Measurements from ENCODE around the gene SYT1.

The SYT1 gene

DNA sequence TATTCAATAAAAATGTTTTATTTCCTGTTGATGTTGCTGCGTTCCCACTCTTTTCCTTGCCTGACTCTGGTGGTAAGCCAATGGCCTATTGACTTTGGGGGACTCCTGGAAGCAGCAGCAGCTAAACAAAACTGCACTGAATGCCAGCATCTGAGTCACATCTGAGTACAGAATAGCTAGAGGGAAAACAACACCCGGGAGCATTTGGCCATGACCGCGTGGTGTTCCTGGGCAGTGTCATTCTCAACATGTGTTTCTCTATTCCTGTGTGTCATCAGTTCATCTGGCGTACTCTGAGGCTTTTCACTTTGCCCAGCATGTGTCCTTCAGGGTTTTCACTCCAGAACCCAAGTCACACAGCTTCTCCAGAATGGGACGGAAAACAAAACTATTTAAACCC is 587.4 kb downstream of the SYT1 start:
- no peaks in the 10 kb centered on the region for H3K27me3 ChIP-seq (ENCODE audit: low read depth, low read length)
- H3K4me3 ChIP-seq (ENCODE audit: low read depth in 1 of 2, low read length in 2 of 2): no peak overlapping the region
- peaks cover 0 to 12% of the 10 kb centered on the region in 2 donors for H3K4me1 ChIP-seq (ENCODE audit: control insufficient read depth in 1 of 2, insufficient read depth in 2 of 2, low read length in 2 of 2)
- no peaks in the 10 kb centered on the region for H3K36me3 ChIP-seq (ENCODE audit: control insufficient read depth in 1 of 2, insufficient read depth in 2 of 2, low read length in 2 of 2)
- H3K27ac ChIP-seq (ENCODE audit: low read length): no peak overlapping the region
- H3K9me3 ChIP-seq (ENCODE audit: control insufficient read depth in 1 of 2, low read length in 2 of 2): no peaks in the 10 kb centered on the region

- peaks cover 0 to 12% of the 10 kb centered on the region in 2 donors for H3K4me1 ChIP-seq (ENCODE audit: control insufficient read depth in 1 of 2, insufficient read depth in 2 of 2, low read length in 2 of 2)
- H3K9me3 ChIP-seq (ENCODE audit: control insufficient read depth in 1 of 2, low read length in 2 of 2): no peaks in the 10 kb centered on the region
- no peaks in the 10 kb centered on the region for H3K27me3 ChIP-seq (ENCODE audit: low read depth, low read length)
- no peak overlapping the region for H3K4me3 ChIP-seq (ENCODE audit: low read depth in 1 of 2, low read length in 2 of 2)
- no peaks in the 10 kb centered on the region for H3K36me3 ChIP-seq (ENCODE audit: control insufficient read depth in 1 of 2, insufficient read depth in 2 of 2, low read length in 2 of 2)
- H3K27ac ChIP-seq (ENCODE audit: low read length): no peak overlapping the region
Observed at GRCh38 chr12:79452906-79453305, 588.3 kb downstream of the SYT1 start.

- no peaks in the 10 kb centered on the region for H3K36me3 ChIP-seq (ENCODE audit: control insufficient read depth in 1 of 2, insufficient read depth in 2 of 2, low read length in 2 of 2)
- H3K27ac ChIP-seq (ENCODE audit: low read length): no peak overlapping the region
- H3K27me3 ChIP-seq (ENCODE audit: low read depth, low read length): no peaks in the 10 kb centered on the region
- H3K9me3 ChIP-seq (ENCODE audit: control insufficient read depth in 1 of 2, low read length in 2 of 2): no peaks in the 10 kb centered on the region
- no peak overlapping the region for H3K4me3 ChIP-seq (ENCODE audit: low read depth in 1 of 2, low read length in 2 of 2)
- H3K4me1 ChIP-seq (ENCODE audit: control insufficient read depth in 1 of 2, insufficient read depth in 2 of 2, low read length in 2 of 2): peaks cover 0 to 12% of the 10 kb centered on the region in 2 donors
Observed at GRCh38 chr12:79453820-79454219, 589.2 kb downstream of the SYT1 start.

DNA sequence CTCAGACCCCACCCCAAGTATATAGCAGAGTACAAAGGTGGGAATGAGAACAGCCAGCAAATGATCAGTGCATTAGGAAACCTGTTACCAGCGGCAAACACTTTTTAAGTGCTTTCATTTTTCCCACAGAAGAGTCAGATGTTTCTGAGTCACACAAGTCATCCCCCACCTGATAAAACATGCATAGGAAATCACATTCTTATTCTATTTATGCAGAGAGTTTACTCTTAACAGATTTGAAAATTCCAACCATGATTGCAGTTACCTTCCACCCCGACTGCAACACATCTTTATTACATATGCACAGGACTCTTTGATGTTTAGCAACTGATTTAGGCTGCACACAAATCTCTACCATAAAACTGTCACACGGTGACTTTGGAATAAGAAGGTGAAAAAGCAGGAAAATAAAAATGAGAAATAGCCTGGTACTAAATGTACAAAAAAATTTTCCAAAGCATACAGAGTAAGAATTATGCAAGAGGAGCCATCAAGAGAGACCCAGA is 589.8 kb downstream of the SYT1 start:
- no peaks in the 10 kb centered on the region for H3K9me3 ChIP-seq (ENCODE audit: control insufficient read depth in 1 of 2, low read length in 2 of 2)
- H3K36me3 ChIP-seq (ENCODE audit: control insufficient read depth in 1 of 2, insufficient read depth in 2 of 2, low read length in 2 of 2): no peaks in the 10 kb centered on the region
- H3K4me1 ChIP-seq (ENCODE audit: control insufficient read depth in 1 of 2, insufficient read depth in 2 of 2, low read length in 2 of 2): peaks cover 0 to 12% of the 10 kb centered on the region in 2 donors
- no peak overlapping the region for H3K27ac ChIP-seq (ENCODE audit: low read length)
- no peak overlapping the region for H3K4me3 ChIP-seq (ENCODE audit: low read depth in 1 of 2, low read length in 2 of 2)
- H3K27me3 ChIP-seq (ENCODE audit: low read depth, low read length): no peaks in the 10 kb centered on the region

DNA sequence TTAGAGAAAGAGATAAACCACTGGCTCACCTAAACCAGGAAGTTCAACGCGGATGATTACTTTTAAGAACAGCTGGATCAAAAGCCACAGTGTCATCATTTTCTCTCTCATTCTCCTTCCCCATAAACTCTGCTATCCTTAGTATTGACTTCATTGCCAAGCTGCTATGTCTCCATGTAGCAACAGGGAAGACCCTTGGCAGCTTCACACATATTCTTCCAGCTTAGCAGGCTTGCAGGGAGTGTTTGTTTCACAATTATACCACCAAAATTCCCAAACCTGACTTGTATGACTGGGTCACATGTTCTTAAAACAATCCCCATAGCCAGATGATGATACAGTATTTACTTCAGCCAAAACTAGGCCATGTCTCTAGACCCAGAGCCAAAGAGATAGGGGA is 590.7 kb downstream of the SYT1 start:
- Histone ChIP-seq H3K27me3 (ENCODE audit: low read depth, low read length) (no peaks in the 10 kb centered on the region), H3K9me3 (ENCODE audit: control insufficient read depth in 1 of 2, low read length in 2 of 2) (no peaks in the 10 kb centered on the region), H3K4me1 (ENCODE audit: control insufficient read depth in 1 of 2, insufficient read depth in 2 of 2, low read length in 2 of 2) (peaks cover 0 to 12% of the 10 kb centered on the region in 2 donors), H3K27ac (ENCODE audit: low read length) (no peak overlapping the region), H3K36me3 (ENCODE audit: control insufficient read depth in 1 of 2, insufficient read depth in 2 of 2, low read length in 2 of 2) (no peaks in the 10 kb centered on the region), H3K4me3 (ENCODE audit: low read depth in 1 of 2, low read length in 2 of 2) (no peak overlapping the region)

DNA sequence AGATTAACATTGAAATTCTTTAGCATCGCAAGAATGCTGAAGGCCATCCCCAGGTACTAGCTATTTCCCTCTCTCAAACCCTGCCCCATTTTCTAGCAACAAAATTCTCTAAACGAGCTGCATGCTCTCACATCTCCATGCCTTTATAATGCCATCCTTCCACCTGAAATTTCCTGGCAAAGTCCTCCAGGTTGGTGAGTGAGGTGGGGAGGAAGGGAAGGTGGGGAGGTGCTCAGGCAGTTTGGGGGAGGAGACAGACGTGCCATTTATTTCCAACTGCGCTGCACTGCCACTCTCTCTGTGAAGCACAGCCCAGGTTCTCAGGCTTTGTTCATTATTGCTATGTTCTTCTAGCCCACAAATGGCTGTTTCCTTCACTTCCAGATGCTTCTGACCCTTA is 617.7 kb downstream of the SYT1 start:
- no peaks in the 10 kb centered on the region for H3K27me3 ChIP-seq (ENCODE audit: low read depth, low read length)
- H3K27ac ChIP-seq (ENCODE audit: low read length): no peak overlapping the region
- no peaks in the 10 kb centered on the region for H3K4me1 ChIP-seq (ENCODE audit: control insufficient read depth in 1 of 2, insufficient read depth in 2 of 2, low read length in 2 of 2)
- no peaks in the 10 kb centered on the region for H3K9me3 ChIP-seq (ENCODE audit: control insufficient read depth in 1 of 2, low read length in 2 of 2)
- no peaks in the 10 kb centered on the region for H3K36me3 ChIP-seq (ENCODE audit: control insufficient read depth in 1 of 2, insufficient read depth in 2 of 2, low read length in 2 of 2)
- no peak overlapping the region for H3K4me3 ChIP-seq (ENCODE audit: low read depth in 1 of 2, low read length in 2 of 2)

DNA sequence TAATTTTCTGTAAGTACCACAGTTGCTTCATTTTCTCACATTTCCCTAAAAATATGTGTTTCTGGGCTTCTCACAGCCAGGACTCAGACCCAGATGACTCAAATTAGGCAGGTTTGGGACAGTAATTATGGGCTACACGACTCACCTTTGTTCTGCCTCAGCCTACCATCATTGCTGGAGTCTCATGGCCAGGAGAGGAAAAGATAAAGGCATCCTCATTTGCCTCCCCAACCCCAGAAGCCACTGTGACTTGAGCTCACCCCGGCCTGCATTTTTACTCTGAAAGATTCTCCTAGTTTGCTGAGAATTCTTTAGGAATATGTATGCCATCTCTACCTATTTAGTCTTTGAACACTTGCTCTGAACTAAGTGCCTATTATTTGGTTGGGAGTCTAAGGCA is 618.3 kb downstream of the SYT1 start:
- H3K36me3 ChIP-seq (ENCODE audit: control insufficient read depth in 1 of 2, insufficient read depth in 2 of 2, low read length in 2 of 2): no peaks in the 10 kb centered on the region

GRCh38 chr12:79486154-79486553 is 621.6 kb downstream of the SYT1 start:
- Histone ChIP-seq H3K4me3 (ENCODE audit: low read depth in 1 of 2, low read length in 2 of 2) (no peak overlapping the region), H3K27ac (ENCODE audit: low read length) (no peak overlapping the region), H3K4me1 (ENCODE audit: control insufficient read depth in 1 of 2, insufficient read depth in 2 of 2, low read length in 2 of 2) (no peaks in the 10 kb centered on the region), H3K27me3 (ENCODE audit: low read depth, low read length) (no peaks in the 10 kb centered on the region), H3K36me3 (ENCODE audit: control insufficient read depth in 1 of 2, insufficient read depth in 2 of 2, low read length in 2 of 2) (no peaks in the 10 kb centered on the region), H3K9me3 (ENCODE audit: control insufficient read depth in 1 of 2, low read length in 2 of 2) (no peaks in the 10 kb centered on the region)

More for the DNA sequence above, 618.3 kb downstream of the SYT1 start:
- H3K27me3 ChIP-seq (ENCODE audit: low read depth, low read length): no peaks in the 10 kb centered on the region
- no peaks in the 10 kb centered on the region for H3K9me3 ChIP-seq (ENCODE audit: control insufficient read depth in 1 of 2, low read length in 2 of 2)
- no peak overlapping the region for H3K4me3 ChIP-seq (ENCODE audit: low read depth in 1 of 2, low read length in 2 of 2)
- no peaks in the 10 kb centered on the region for H3K4me1 ChIP-seq (ENCODE audit: control insufficient read depth in 1 of 2, insufficient read depth in 2 of 2, low read length in 2 of 2)
- H3K27ac ChIP-seq (ENCODE audit: low read length): no peak overlapping the region

DNA sequence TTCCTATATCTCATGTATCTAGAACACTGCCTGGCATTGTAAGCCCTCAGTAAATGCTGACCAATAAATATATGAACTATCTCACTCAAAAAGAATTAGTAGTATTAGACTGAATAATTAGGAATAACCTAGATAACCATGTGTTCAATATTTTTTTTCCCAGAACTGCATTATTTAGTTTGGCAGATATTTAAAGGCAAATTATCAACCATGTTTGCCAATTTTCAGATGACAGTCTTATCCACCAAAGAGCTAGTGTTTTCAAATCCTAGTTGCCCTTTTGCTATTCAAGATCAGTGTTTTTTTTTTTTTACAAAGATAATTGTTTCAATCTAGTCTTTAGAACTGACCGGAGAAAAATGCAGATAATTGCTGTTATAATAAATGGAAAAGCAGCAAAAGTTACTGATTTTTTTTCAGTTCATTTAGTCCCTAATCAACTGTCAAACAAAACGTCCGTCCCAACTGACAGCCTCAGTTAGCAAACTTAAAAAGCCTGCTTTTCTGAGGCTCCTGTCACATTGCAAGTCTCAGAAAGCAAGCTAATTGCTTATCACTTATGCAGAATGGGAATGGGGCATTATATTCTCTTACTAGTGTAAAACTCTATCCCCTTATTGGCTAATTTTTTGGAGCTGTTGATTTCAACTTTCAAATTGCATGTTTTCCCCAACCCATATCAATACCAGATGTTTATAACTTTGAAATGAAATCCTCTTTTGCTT is 623.0 kb downstream of the SYT1 start:
- Histone ChIP-seq H3K36me3 (ENCODE audit: control insufficient read depth in 1 of 2, insufficient read depth in 2 of 2, low read length in 2 of 2) (no peaks in the 10 kb centered on the region), H3K4me1 (ENCODE audit: control insufficient read depth in 1 of 2, insufficient read depth in 2 of 2, low read length in 2 of 2) (no peaks in the 10 kb centered on the region), H3K27me3 (ENCODE audit: low read depth, low read length) (no peaks in the 10 kb centered on the region), H3K9me3 (ENCODE audit: control insufficient read depth in 1 of 2, low read length in 2 of 2) (peaks cover 0 to 3% of the 10 kb centered on the region in 2 donors), H3K27ac (ENCODE audit: low read length) (no peak overlapping the region), H3K4me3 (ENCODE audit: low read depth in 1 of 2, low read length in 2 of 2) (no peak overlapping the region)
